AG09319 (cell line): ENCODE measurements around the gene RIPK3.
"Not testable (repeated sequence)": the region's sequence is repeated elsewhere in the genome, so short reads cannot be mapped to it uniquely, and the experiment has no call there.

Experiments
- DNase-seq: peaks from one replicate; pipeline ENCODE4 v3.0.0-alpha.2; 2010; ENCODE audit warnings: low read depth; ENCODE audit errors: extremely low read depth
- CTCF ChIP-seq: IDR thresholded peaks from 2 replicates; pipeline ENCODE4 v1.5.1; 2011; ENCODE audit warnings: low read depth, mild to moderate bottlenecking, inconsistent platforms, low read length, moderate library complexity

Gene RIPK3

GRCh38 chr14:24339284-24340151 is at the start of gene RIPK3:
TSS of gene RIPK3 (minus strand) at chr14:24339991. CDS start at chr14:24339826, 165 bp downstream.
- no peak for DNase-seq
- no peak for TF ChIP-seq CTCF

- no peak for DNase-seq
- no peak for TF ChIP-seq CTCF
Measured at GRCh38 chr14:24389226-24389848, 49.5 kb upstream of the RIPK3 start.

- TF ChIP-seq CTCF = no peak
- no peak for DNase-seq
Measured at GRCh38 chr14:24388474-24389179, 48.8 kb upstream of the RIPK3 start.

GRCh38 chr14:24387579-24387978 is 47.8 kb upstream of the RIPK3 start:
- DNase-seq = not testable (repeated sequence)

GRCh38 chr14:24387009-24387345 is 47.2 kb upstream of the RIPK3 start:
- no peak for DNase-seq
- TF ChIP-seq CTCF = no peak

GRCh38 chr14:24385524-24385923 is 45.7 kb upstream of the RIPK3 start:
- DNase-seq = no peak
- no peak for TF ChIP-seq CTCF

GRCh38 chr14:24384169-24384568 is 44.4 kb upstream of the RIPK3 start:
- DNase-seq = no peak
- no peak for TF ChIP-seq CTCF
